K562 (cell line): ENCODE data around the gene HCN3. TPM values are rescaled to one million over a fixed set of nuclear protein-coding genes. Genes with fewer than 3 reads are reported as not detected.

Experiments used
- ATAC-seq: fragments of 200-7000 bp; cut with Tn5 transposase; 3 replicates; pipeline ENCODE4 v1.9.1; 2020; ENCODE audit warnings: moderate library complexity
- BruUV-seq: library from RNA; stranded (reverse); fragments of 400-500 nt; replicated peaks from 2 replicates; lab custom pipeline; 2021; lab: Mats Ljungman, UMichigan
- CTCF ChIA-PET: fragments of 300-600 bp; formaldehyde crosslinking; extraction: SDS; loops from one replicate; lab custom pipeline; 2021; ENCODE audit warnings: low intra/inter-chr PET ratio; lab: Yijun Ruan, JAX
- POLR2A ChIA-PET: fragments of 300-600, 350-650 bp; sonication (Branson Sonifier 250); formaldehyde crosslinking; extraction: SDS; loops from one replicate; lab custom pipeline; 2021; ENCODE audit warnings: antibody characterized with exemption, inconsistent platforms; lab: Yijun Ruan, JAX
- DNase-seq, 4 experiments: peaks; one replicate each; pipeline versions ENCODE4 v3.0.0 to v3.0.0-alpha.2; 2011 to 2018; ENCODE audit warnings: low spot score in 3 of 4, mixed read lengths in 3 of 4; ENCODE audit errors: extremely low read depth in 1 of 4
- FAIRE-seq: peaks from 2 replicates; lab custom pipeline; 2011; peaks lifted over from hg19 to GRCh38; lab: Jason Lieb, UNC
- H2AFZ ChIP-seq: 2 replicates; pipeline ENCODE4 v1.6.0; 2011; ENCODE audit warnings: low read depth, low read length, control low read depth, inconsistent platforms
- H3K27ac ChIP-seq: fragments of 200-600 bp; 3 replicates; pipeline ENCODE4 v1.8.0; 2011; ENCODE audit warnings: low read depth, mild to moderate bottlenecking, control low read depth, inconsistent platforms, low read length, moderate library complexity, mixed read lengths; ENCODE audit errors: extremely low read depth
- H3K27me3 ChIP-seq, 2 experiments: fragments of 300-600 bp in 1 of 2; 2 replicates in 1 of 2; 3 replicates in 1 of 2; pipeline versions ENCODE4 v1.6.0 to v1.8.0; 2011; ENCODE audit warnings: inconsistent platforms in 2 of 2, low read length in 2 of 2, mild to moderate bottlenecking in 1 of 2, mixed read lengths in 1 of 2, moderate library complexity in 1 of 2; ENCODE audit not compliant: control insufficient read depth in 2 of 2, insufficient read depth in 2 of 2
- H3K36me3 ChIP-seq: fragments of 300-600 bp; 3 replicates; pipeline ENCODE4 v1.8.0; 2011; ENCODE audit warnings: mild to moderate bottlenecking, low read length, inconsistent platforms; ENCODE audit not compliant: control insufficient read depth, insufficient read depth
- H3K4me1 ChIP-seq, 2 experiments: fragments of 200-600 bp in 1 of 2; replicated peaks in 1 of 2; 2 replicates in 1 of 2; 3 replicates in 1 of 2; pipeline versions ENCODE4 v1.5.1 to v1.8.0; 2011; ENCODE audit warnings: inconsistent platforms in 2 of 2, low read length in 2 of 2, mild to moderate bottlenecking in 1 of 2, mixed read lengths in 1 of 2, moderate library complexity in 1 of 2; ENCODE audit not compliant: control insufficient read depth in 2 of 2, insufficient read depth in 2 of 2
- H3K4me2 ChIP-seq: 2 replicates; pipeline ENCODE4 v1.6.1; 2011; ENCODE audit warnings: low read length, control low read depth, inconsistent platforms, mixed read lengths; ENCODE audit not compliant: insufficient read depth
- H3K4me3 ChIP-seq: fragments of 200-600 bp; sonication (generic), shearing (Covaris generic); 2 replicates; pipeline ENCODE4 v1.5.1; 2016; ENCODE audit warnings: control low read depth, inconsistent platforms
- H3K79me2 ChIP-seq: fragments of 200-600 bp; 3 replicates; pipeline ENCODE4 v1.8.0; 2011; ENCODE audit warnings: low read length, inconsistent platforms; ENCODE audit not compliant: control insufficient read depth, insufficient read depth
- H3K9ac ChIP-seq, 2 experiments: 2 replicates each; pipeline versions ENCODE4 v1.6.0 to v1.6.1; 2011; ENCODE audit warnings: low read depth in 2 of 2, low read length in 2 of 2, control low read depth in 1 of 2, inconsistent platforms in 1 of 2, mild to moderate bottlenecking in 1 of 2, mixed read lengths in 1 of 2; ENCODE audit not compliant: insufficient read depth in 1 of 2
- H3K9me1 ChIP-seq: one replicate; pipeline ENCODE4 v1.6.0; 2011; ENCODE audit warnings: inconsistent platforms, mild to moderate bottlenecking, low read length, moderate library complexity; ENCODE audit not compliant: control insufficient read depth, insufficient read depth
- H3K9me3 ChIP-seq: replicated peaks from 2 replicates; pipeline ENCODE4 v1.5.1; 2011; ENCODE audit warnings: low read depth, low read length, inconsistent platforms; ENCODE audit not compliant: control insufficient read depth, insufficient read depth
- H4K20me1 ChIP-seq: replicated peaks from 2 replicates; pipeline ENCODE4 v1.6.1; 2011; ENCODE audit warnings: low read length, inconsistent platforms, mixed read lengths; ENCODE audit not compliant: control insufficient read depth, insufficient read depth
- CREB1 ChIP-seq, 2 experiments: sonication (generic) in 1 of 2; formaldehyde crosslinking in 1 of 2; IDR thresholded peaks; 2 replicates each; pipeline versions ENCODE4 v1.6.1 to v1.8.0; 2012 to 2022; ENCODE audit warnings: inconsistent platforms in 1 of 2, mild to moderate bottlenecking in 1 of 2, missing genetic modification reagents in 1 of 2, moderate library complexity in 1 of 2
- GATAD2A ChIP-seq: fragments of 450-650 bp; IDR thresholded peaks from 2 replicates; pipeline ENCODE4 v1.6.1; 2017
- KDM5B ChIP-seq: fragments of 200-600 bp; sonication (generic); IDR thresholded peaks from 2 replicates; pipeline ENCODE4 v1.6.1; 2012; ENCODE audit warnings: low read depth, mild to moderate bottlenecking, moderate library complexity, low read length, control low read depth, inconsistent platforms; ENCODE audit not compliant: insufficient replicate concordance
- POLR2G ChIP-seq: fragments of 200-400 bp; formaldehyde crosslinking; IDR thresholded peaks from 2 replicates; pipeline ENCODE4 v1.6.1; 2017; ENCODE audit warnings: low read depth, mild to moderate bottlenecking, antibody characterized with exemption, low read length, moderate library complexity
- RFX7 ChIP-seq: fragments of 250-450 bp; sonication (Bioruptor Pico); IDR thresholded peaks from 2 replicates; pipeline ENCODE4 v1.5.1; 2021; ENCODE audit warnings: mild to moderate bottlenecking
- TEAD4 ChIP-seq, 2 experiments: sonication (generic) in 1 of 2; formaldehyde crosslinking in 1 of 2; IDR thresholded peaks; 2 replicates each; pipeline versions ENCODE4 v1.6.1 to v1.8.0; 2012 to 2022; ENCODE audit warnings: borderline replicate concordance in 1 of 2, inconsistent platforms in 1 of 2, low read length in 1 of 2, mild to moderate bottlenecking in 1 of 2, missing genetic modification reagents in 1 of 2
- WHSC1 ChIP-seq: IDR thresholded peaks from one replicate; pipeline ENCODE4 v1.6.1; 2012; ENCODE audit warnings: low read length, control low read depth, inconsistent platforms
- WGBS: fragments of 100-300 bp; shearing (Covaris generic); methylation state at CpG from one replicate; pipeline ENCODE4 v1.1.6; 2016; ENCODE audit warnings: low coverage, mixed read lengths; ENCODE audit not compliant: insufficient coverage; ENCODE audit errors: missing lambda C conversion rate; 5-methylcytosine and 5-hydroxymethylcytosine counted together
- in situ Hi-C: fragments of 300-500 bp; cut with MboI; formaldehyde crosslinking; loops from 4 replicates; pipeline ENCODE4 v1.15.0; 2018; ENCODE audit warnings: inconsistent platforms, mixed read lengths
- intact Hi-C: fragments of 100-400 bp; cut with micrococcal nuclease; formaldehyde crosslinking; loops from 2 replicates; pipeline ENCODE4 v1.14.2; 2022
- polyA plus RNA-seq, 8 experiments: library from polyadenylated mRNA; depleted of rRNA in 4 of 8; stranded (reverse) in 5 of 8; unstranded in 3 of 8; fragments of >200 nt; fragmentation: Nextera tagmentation in 2 of 8; fragmentation: Illumina TruSeq in 1 of 8; extraction: Ambion mirVana in 2 of 8; extraction: Trizol in 1 of 8; gene quantifications; 2 replicates each; pipeline versions ENCODE4 v1.2.1 to v1.2.3, GENCODE V29; 2011 to 2014; ENCODE audit warnings: inconsistent platforms in 1 of 8, missing spikeins in 1 of 8
- total RNA-seq, 7 experiments: library from RNA; depleted of rRNA in 6 of 7; stranded (reverse); fragments of >200 nt in 6 of 7; fragmentation: Illumina TruSeq in 2 of 7; extraction: Trizol in 2 of 7; gene quantifications; 2 replicates each; pipeline versions ENCODE4 v1.2.1 to v1.2.3, GENCODE V29; 2011 to 2021; ENCODE audit warnings: low replicate concordance in 1 of 7
- TF ChIP-seq, protein P1 (sequence below): fragments of 450-650 bp; IDR thresholded peaks from 2 replicates; pipeline ENCODE4 v1.6.1; 2016; ENCODE audit warnings: missing biosample characterization, missing genetic modification characterization

Gene HCN3
- total and polyA plus RNA-seq, 9 of the 15 experiments (the other 6 are each of a cell fraction or from before 2014, with no cell fraction given), result 0.91 to 9.7 (median 3.9) TPM

DNA sequence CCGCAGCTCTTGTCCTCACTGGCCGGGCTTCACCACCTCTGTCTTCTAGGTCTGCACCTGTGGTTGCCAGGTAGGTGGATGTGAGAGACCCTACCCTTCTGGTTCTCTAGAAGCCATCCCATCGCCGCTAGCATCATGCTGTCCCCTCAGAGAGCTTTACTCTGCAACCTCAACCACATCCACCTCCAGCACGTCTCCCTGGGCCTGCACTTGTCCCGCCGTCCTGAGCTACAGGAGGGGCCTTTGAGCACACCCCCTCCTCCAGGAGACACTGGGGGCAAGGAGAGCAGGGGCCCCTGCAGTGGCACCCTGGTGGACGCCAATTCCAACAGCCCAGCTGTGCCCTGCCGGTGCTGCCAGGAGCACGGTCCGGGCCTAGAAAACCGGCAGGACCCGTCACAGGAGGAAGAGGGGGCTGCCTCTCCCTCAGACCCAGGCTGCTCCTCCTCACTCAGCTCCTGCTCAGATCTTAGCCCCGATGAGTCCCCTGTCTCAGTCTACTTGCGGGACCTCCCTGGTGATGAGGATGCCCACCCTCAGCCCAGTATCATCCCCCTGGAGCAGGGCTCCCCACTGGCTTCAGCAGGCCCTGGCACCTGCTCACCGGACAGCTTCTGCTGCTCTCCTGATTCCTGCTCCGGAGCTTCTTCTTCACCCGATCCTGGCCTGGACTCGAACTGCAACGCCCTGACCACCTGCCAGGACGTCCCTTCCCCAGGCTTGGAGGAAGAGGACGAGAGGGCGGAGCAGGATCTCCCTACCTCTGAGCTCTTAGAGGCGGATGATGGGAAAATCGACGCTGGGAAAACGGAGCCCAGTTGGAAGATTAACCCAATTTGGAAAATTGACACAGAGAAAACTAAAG lies 44.6 kb downstream of the HCN3 start:
- peaks cover 14% of the 10 kb centered on the region for H4K20me1 ChIP-seq
- peak overlapping the region; percentile 50; the same call in 1 of the 2 replicates for H3K4me2 ChIP-seq
- H3K9ac ChIP-seq, result peak overlapping the region in 1 of 2 experiments; percentile 67; a peak in 1 of 4 replicates
- no peak overlapping the region for H2AFZ ChIP-seq
- no peak overlapping the region for H3K27ac ChIP-seq
- 87% methylated on average over 25 of the region's 27 CpGs for WGBS
- CTCF ChIA-PET, result interaction anchor here (5.0 kb wide), 1 partner anchor 71 kb away, joined by 38 read pairs; no protein-coding TSS in a partner anchor
- ATAC-seq, result no peak
- H3K27me3 ChIP-seq, result no peaks in the 10 kb centered on the region
- in situ Hi-C loops, result loop anchor here (25.0 kb wide), 1 partner anchor 1415 kb away; the partner anchor contains the start of genes ISG20L2, METTL25B and MRPL24
- peaks cover 19% of the 10 kb centered on the region for H3K79me2 ChIP-seq
- DNase-seq, result no peak
- intact Hi-C loops, result loop anchor here (2.0 to 10.0 kb wide), 2 partner anchors 13 to 273 kb away; partner anchors contain the start of gene FDPS
- peaks cover 17 to 67% of the 10 kb centered on the region in 2 experiments; a peak in 4 of 5 replicates for H3K4me1 ChIP-seq
- TF ChIP-seq GATAD2A (no peak), CREB1 (IDR thresholded peaks at IDR 0.05) (no peak), CREB1 (CRISPR knock-in tag; IDR thresholded peaks at IDR 0.05) (peak; percentile 16; the same call in 1 of the 2 replicates), POLR2G (peak; percentile 67), TEAD4 (IDR thresholded peaks at IDR 0.05; ENCODE audit: low read length) (no peak), TEAD4 (CRISPR knock-in tag; IDR thresholded peaks at IDR 0.05; ENCODE audit: borderline replicate concordance) (0 out of 2 replicates have a peak, but pooled peaks have one; percentile 45), KDM5B (no peak), RFX7 (CRISPR knock-in tag) (no peak), WHSC1 (no peak)
- TF ChIP-seq, protein P1, sequence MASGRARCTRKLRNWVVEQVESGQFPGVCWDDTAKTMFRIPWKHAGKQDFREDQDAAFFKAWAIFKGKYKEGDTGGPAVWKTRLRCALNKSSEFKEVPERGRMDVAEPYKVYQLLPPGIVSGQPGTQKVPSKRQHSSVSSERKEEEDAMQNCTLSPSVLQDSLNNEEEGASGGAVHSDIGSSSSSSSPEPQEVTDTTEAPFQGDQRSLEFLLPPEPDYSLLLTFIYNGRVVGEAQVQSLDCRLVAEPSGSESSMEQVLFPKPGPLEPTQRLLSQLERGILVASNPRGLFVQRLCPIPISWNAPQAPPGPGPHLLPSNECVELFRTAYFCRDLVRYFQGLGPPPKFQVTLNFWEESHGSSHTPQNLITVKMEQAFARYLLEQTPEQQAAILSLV (tag), result no peak
- peaks cover 53% of the 10 kb centered on the region for H3K36me3 ChIP-seq
- no peak for FAIRE-seq
- peaks cover 4% of the 10 kb centered on the region for H3K9me1 ChIP-seq
- BruUV-seq, result TSS peak; percentile 33
- no peak overlapping the region for H3K4me3 ChIP-seq
- H3K9me3 ChIP-seq, result no peaks in the 10 kb centered on the region
- POLR2A ChIA-PET, result interaction anchor here (0.6 to 5.7 kb wide), 14 partner anchors 10 to 670 kb away, joined by 3 to 30 read pairs (median 3); partner anchors contain the start of genes ENTREP3, HCN3 and SCAMP3
